Esophagus squamous epithelium (tissue), 4 donors: ENCODE measurements around the gene ANAPC16.

Source experiments
- POLR2A ChIP-seq, 4 donors: fragments of 450-650 bp; IDR thresholded peaks; one replicate each; pipeline ENCODE4 v1.6.1; 2017; ENCODE audit warnings: antibody characterized with exemption in 4 of 4, mild to moderate bottlenecking in 4 of 4, moderate library complexity in 3 of 4
- TF ChIP-seq, protein P1 (sequence below), 6 experiments: fragments of 450-650 bp in 4 of 6; fragments of 200-600 bp in 2 of 6; sonication (generic) in 2 of 6; IDR thresholded peaks; one replicate each; pipeline ENCODE4 v1.5.1; 2016 to 2019; ENCODE audit warnings: antibody characterized with exemption in 6 of 6, mild to moderate bottlenecking in 4 of 6, moderate library complexity in 4 of 6

- TF ChIP-seq POLR2A (IDR thresholded peaks at IDR 0.05), result no peak
- TF ChIP-seq, protein P1, sequence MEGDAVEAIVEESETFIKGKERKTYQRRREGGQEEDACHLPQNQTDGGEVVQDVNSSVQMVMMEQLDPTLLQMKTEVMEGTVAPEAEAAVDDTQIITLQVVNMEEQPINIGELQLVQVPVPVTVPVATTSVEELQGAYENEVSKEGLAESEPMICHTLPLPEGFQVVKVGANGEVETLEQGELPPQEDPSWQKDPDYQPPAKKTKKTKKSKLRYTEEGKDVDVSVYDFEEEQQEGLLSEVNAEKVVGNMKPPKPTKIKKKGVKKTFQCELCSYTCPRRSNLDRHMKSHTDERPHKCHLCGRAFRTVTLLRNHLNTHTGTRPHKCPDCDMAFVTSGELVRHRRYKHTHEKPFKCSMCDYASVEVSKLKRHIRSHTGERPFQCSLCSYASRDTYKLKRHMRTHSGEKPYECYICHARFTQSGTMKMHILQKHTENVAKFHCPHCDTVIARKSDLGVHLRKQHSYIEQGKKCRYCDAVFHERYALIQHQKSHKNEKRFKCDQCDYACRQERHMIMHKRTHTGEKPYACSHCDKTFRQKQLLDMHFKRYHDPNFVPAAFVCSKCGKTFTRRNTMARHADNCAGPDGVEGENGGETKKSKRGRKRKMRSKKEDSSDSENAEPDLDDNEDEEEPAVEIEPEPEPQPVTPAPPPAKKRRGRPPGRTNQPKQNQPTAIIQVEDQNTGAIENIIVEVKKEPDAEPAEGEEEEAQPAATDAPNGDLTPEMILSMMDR (IDR thresholded peaks at IDR 0.05), result no peak
Observed at GRCh38 chr10:72186982-72187330, 28.9 kb upstream of the ANAPC16 start.
